ENCODE data around the gene PTH2R. TPM values are rescaled to one million over a fixed set of nuclear protein-coding genes. Genes with fewer than 3 reads are reported as not detected.

PTH2R gene
- total RNA-seq, 1 donor from 2014 or later: under 0.01 TPM

DNA sequence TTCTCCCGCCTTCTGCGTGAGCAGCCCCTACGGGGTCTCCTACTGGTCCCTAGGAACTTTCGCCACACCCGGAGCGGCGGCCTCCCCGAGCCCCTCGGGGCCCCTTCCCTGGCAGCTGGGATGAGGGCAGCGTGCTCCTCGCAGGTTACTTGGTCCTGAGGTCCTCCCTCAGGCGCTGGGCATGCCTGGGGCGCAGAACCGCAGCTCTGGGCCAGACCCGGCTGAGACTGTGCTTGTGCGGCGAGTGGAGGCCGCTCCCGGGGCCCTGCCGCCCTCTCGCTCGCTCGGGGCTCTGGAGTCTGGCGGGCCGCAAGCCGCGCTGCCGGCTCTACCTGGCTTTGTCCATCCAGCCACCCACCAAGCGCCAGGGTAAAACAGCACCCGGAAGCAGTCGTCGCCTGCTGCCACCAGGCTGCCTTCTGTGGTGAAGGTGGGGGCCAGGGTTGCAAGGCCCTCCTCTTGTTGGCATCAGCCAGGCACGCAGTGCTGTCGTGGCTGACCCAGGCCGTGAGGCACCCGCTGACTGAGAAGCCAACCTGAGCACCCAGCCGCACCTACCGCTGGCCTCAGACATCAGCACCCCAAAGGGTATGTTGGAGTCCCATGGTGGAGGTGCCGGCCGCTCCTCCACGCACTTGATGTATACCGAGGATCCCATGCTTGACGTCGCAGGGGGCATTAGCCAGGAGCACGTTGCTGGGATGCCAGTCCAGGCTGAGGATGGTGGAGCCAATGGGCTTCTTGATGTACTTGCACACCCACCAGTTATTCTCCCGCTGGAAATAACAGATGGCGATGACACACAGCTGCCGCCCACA is 46.1 kb upstream of the PTH2R start:
- FAIRE-seq (no peak), DNase-seq (ENCODE audit: low read depth) (no peak)
- H3K36me3 ChIP-seq (ENCODE audit: control insufficient read depth, insufficient read depth, low read length): no peaks in the 10 kb centered on the region
- TF ChIP-seq, protein P1, sequence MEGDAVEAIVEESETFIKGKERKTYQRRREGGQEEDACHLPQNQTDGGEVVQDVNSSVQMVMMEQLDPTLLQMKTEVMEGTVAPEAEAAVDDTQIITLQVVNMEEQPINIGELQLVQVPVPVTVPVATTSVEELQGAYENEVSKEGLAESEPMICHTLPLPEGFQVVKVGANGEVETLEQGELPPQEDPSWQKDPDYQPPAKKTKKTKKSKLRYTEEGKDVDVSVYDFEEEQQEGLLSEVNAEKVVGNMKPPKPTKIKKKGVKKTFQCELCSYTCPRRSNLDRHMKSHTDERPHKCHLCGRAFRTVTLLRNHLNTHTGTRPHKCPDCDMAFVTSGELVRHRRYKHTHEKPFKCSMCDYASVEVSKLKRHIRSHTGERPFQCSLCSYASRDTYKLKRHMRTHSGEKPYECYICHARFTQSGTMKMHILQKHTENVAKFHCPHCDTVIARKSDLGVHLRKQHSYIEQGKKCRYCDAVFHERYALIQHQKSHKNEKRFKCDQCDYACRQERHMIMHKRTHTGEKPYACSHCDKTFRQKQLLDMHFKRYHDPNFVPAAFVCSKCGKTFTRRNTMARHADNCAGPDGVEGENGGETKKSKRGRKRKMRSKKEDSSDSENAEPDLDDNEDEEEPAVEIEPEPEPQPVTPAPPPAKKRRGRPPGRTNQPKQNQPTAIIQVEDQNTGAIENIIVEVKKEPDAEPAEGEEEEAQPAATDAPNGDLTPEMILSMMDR (IDR thresholded peaks at IDR 0.05; ENCODE audit: insufficient read depth, low read length, severe bottlenecking): no peak
- H3K4me3 ChIP-seq (ENCODE audit: low read depth, low read length): no peak overlapping the region
- H3K27me3 ChIP-seq (ENCODE audit: control insufficient read depth, insufficient read depth, low read length): no peaks in the 10 kb centered on the region

DNA sequence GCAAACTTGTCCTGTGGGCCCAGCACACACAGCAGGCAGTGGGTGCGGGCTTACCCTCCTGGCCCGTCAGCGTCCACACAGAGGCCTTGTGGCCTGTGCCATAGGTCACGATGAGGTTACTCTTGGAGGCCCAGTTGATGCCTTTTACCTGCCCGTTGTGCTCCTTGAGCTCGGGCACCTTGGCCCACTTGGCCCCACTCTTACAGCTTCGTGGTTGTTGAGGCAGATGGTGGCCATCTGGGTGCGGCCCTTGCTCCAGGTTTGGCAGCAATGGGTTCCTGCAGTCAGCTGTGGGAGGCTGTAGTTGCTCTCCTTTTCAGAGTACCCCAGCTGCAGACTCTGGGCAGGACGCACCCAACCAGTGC is 45.5 kb upstream of the PTH2R start:
- FAIRE-seq: no peak

DNA sequence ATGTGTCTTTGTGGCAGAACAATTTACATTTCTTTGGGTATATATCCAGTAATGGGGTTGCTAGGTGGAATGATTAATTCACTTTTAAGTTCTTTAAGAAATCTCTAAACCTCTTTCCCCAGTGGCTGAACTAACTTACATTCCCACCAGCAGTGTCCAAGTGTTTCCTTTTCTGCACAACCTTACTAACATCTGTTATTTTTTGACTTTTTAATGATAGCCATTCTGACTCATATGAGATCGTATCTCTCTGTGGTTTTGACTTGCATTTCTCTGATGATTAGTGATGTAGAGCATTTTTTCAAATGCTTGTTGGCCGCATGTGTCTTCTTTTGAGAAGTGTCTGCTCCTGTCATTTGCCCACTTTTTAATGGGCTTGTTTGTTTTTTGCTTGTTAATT is 43.1 kb upstream of the PTH2R start:
- H3K36me3 ChIP-seq (ENCODE audit: control insufficient read depth, insufficient read depth, low read length): no peaks in the 10 kb centered on the region
- no peaks in the 10 kb centered on the region for H3K27me3 ChIP-seq (ENCODE audit: control insufficient read depth, insufficient read depth, low read length)
- DNase-seq (ENCODE audit: low read depth): peak; percentile 39
- no peak overlapping the region for H3K4me3 ChIP-seq (ENCODE audit: low read depth, low read length)
- TF ChIP-seq, protein P1 (IDR thresholded peaks at IDR 0.05; ENCODE audit: insufficient read depth, low read length, severe bottlenecking): no peak
- no peak for FAIRE-seq

More for the DNA sequence above, 45.5 kb upstream of the PTH2R start:
- DNase-seq (ENCODE audit: low read depth): no peak
- Histone ChIP-seq H3K4me3 (ENCODE audit: low read depth, low read length) (no peak overlapping the region), H3K36me3 (ENCODE audit: control insufficient read depth, insufficient read depth, low read length) (no peaks in the 10 kb centered on the region), H3K27me3 (ENCODE audit: control insufficient read depth, insufficient read depth, low read length) (no peaks in the 10 kb centered on the region)
- TF ChIP-seq, protein P1 (IDR thresholded peaks at IDR 0.05; ENCODE audit: insufficient read depth, low read length, severe bottlenecking): no peak

DNA sequence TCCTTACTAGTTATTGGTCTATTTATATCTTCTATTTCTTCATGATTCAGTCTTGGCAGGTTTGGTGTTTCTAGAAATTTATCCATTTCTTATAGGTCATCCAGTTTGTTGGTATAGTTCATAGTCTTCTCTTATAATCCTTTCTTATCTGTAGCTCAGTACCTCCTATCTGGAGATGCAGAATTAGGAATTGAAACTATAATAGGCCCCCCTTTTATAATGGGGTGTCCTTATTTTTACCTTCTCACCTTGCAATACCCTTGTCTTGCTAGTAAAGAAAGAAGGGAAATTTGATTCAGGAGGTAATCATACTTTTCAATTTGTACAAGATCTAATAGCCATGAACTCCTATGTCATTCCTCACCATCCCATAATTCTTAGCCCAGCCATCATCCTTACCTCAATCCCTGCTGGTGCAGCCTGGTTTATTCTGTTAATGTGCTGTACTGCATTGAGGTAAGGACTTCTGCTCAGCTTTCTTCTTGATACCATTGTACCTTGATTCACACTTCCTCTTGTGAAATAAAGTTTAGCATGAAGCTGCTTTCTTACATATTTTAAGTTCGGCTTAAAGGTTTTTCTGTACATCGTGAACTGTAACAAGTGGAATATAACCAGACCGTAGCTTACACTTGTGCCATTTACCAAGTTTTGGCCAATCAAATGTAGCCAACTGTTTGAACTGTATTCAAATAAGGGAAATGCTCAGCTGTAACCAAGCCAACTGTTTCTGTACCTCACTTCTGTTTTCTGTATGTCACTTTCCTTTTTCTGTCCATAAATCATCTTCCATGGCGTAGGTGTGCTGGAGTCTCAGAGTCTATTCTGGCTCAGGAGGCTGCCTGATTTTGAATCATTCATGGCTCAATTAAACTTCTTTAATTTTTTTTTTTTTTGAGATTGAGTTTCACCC is 40.1 kb upstream of the PTH2R start:
- no peak for FAIRE-seq

DNA sequence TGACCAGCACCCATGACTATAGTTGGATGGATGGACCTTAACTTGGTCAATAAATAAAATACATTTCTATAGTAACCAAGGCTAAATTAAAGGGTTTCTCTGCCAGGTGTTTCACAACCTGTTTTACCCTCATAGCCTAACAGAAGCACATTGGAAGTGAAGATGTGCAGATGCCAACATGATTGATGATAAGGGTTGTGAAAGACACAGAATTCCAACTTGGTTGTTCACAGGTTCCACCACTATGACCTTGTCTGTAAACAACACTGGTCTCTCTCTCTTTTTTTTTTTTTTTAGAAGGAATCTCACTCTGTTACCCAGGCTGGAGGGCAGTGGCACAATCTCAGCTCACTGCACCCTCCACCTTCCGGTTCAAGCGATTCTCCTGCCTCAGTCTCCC is 37.5 kb upstream of the PTH2R start:
- DNase-seq (ENCODE audit: low read depth): peak; percentile 30
- no peak overlapping the region for H3K4me3 ChIP-seq (ENCODE audit: low read depth, low read length)
- H3K27me3 ChIP-seq (ENCODE audit: control insufficient read depth, insufficient read depth, low read length): no peaks in the 10 kb centered on the region
- TF ChIP-seq, protein P1 (IDR thresholded peaks at IDR 0.05; ENCODE audit: insufficient read depth, low read length, severe bottlenecking): no peak
- FAIRE-seq: no peak
- H3K36me3 ChIP-seq (ENCODE audit: control insufficient read depth, insufficient read depth, low read length): no peaks in the 10 kb centered on the region

More for the DNA sequence above, 40.1 kb upstream of the PTH2R start:
- Histone ChIP-seq H3K27me3 (ENCODE audit: control insufficient read depth, insufficient read depth, low read length) (no peaks in the 10 kb centered on the region), H3K36me3 (ENCODE audit: control insufficient read depth, insufficient read depth, low read length) (no peaks in the 10 kb centered on the region), H3K4me3 (ENCODE audit: low read depth, low read length) (no peak overlapping the region)
- DNase-seq (ENCODE audit: low read depth): no peak
- TF ChIP-seq, protein P1 (IDR thresholded peaks at IDR 0.05; ENCODE audit: insufficient read depth, low read length, severe bottlenecking): no peak

Measured in bronchial epithelial cell (primary cell).